DMS53 (cell line): ENCODE measurements around the gene PCARE.
A peak's percentile ranks its signal among the peaks of the same experiment; 100 is the strongest.

Experiments
- DNase-seq: peaks from one replicate; lab custom pipeline; 2025; lab: John Stamatoyannopoulos, UW

PCARE gene

GRCh38 chr2:29063056-29063455 is 11.3 kb downstream of the PCARE start:
- DNase-seq = no peak

GRCh38 chr2:29062371-29062770 is 12.0 kb downstream of the PCARE start:
- no peak for DNase-seq

DNA sequence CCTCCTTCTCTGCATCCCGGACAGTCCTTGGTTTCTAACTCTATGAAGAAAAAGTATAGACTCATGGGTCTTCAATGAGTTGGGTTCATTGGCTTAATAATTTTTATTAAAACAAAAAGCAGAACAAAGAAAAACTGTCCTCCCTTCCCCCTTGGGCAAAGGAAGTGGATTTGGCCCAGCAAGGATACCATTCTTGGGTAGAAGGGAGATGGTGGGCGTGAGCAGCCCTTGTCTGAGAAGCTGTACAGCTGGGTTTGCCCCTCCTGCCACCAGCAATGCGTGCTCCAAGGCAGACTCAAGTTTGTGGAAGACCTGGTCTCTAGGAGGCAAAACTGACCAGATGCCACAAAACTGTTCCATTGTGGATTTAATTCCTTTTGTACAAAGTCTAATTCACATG is 12.7 kb downstream of the PCARE start:
- DNase-seq = no peak

DNA sequence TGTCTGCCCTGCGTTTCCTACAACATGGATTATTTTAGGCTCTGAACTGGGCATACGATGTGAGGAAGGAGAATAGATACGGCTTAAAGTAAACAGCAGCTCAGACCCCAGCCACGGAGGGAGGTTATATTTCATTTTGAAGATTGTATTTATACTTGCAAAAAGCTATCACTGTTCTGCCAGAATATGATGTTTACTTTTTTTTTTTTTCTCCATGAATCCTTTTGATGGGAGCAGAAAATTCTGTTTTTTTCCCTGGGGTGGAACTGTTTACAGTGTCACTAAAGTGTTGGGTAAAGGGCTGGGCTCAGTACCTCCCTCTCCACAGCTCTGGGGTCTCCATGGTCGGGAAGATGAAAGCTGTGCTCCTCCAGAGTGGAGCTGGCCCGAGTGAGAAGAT is 13.1 kb downstream of the PCARE start:
- no peak for DNase-seq

- DNase-seq = no peak
Measured at GRCh38 chr2:29060441-29060840, 13.9 kb downstream of the PCARE start.

DNA sequence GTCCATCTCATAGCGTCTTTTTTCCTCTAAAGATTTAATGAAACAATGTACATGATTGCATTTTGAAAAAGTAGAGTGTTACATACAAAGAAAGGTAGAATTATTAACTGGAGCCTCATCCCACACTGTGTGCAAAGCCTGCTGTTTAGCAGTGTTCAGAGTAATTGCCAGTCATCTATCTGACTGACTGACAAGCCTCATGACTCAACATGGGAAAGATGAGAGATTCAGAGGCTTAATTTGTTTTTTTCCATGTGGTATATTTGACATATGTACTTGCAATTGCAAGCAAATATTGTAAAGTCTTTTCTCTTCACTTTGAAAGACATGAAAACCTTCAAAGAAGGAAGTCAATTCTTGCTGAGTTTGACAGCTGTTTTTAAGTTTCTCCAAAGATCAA is 14.7 kb downstream of the PCARE start:
- no peak for DNase-seq

GRCh38 chr2:29057006-29057405 is 17.3 kb downstream of the PCARE start:
- DNase-seq = no peak

- no peak for DNase-seq
Measured at GRCh38 chr2:29056452-29056851, 17.9 kb downstream of the PCARE start.

DNA sequence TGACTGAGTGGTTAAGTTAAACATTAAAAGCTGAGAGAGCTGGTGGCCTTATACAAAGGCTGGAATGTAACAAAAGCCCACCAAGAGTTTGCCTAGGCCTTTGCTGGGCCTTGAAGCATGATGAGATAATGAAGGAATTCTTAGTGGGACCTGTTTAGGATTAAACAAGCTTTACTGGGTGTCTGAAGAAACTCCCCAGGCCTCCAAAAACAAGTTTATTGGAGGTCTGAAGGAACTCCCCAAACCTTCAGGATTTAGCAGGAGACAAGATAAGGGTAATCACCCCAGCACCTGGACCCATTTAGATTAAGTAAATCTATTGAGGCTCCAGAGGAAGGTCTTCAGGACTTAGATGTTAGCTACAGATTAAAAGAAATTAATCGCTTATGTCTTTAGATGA is 18.7 kb downstream of the PCARE start:
- no peak for DNase-seq

DNA sequence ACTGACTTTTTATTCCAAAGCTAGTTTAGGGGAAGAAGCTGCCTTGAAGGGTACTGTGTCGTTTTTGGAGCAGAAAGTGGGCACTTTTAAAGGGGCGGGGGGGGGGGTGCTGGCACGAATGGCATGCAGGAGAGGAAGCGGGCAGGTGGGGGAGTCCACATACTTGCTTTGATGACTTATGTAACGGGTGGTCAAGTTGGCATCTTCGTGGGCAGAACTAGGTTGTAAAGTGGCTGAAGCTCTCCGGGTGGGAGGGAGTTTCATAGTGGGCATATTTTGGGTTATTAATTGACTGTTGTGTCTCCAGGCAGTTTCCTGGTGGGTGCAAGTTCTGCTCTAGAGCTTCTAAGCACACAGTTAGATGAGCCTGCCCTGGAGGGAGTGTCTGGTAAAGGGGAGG is 19.9 kb downstream of the PCARE start:
- no peak for DNase-seq

GRCh38 chr2:29053670-29054400 is 20.5 kb downstream of the PCARE start:
- peak; percentile 25 for DNase-seq

- DNase-seq = no peak
Measured at GRCh38 chr2:29053223-29053622, 21.1 kb downstream of the PCARE start.

GRCh38 chr2:29052807-29053206 is 21.5 kb downstream of the PCARE start:
- DNase-seq = no peak

DNA sequence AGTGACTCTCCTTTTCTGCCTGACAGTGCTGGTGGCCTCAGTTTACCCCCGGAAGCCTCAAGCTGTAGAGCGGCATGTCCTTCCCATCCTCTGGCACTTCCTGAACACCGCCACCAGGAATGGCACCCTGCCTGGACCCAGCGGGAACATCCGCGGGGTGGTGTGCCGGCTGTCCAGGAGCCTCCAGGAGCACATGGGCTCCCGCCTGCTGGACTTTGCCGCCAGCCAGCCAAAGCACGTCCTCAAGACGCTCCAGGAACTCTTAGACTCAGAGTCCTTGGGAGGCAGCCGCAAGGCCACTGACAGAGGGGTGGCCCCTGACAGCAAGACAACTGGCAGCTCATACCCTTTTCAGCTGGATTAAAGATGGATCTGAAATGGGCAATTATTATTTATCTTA is 22.6 kb downstream of the PCARE start:
- no peak for DNase-seq

- no peak for DNase-seq
Measured at GRCh38 chr2:29050591-29050990, 23.7 kb downstream of the PCARE start.

DNA sequence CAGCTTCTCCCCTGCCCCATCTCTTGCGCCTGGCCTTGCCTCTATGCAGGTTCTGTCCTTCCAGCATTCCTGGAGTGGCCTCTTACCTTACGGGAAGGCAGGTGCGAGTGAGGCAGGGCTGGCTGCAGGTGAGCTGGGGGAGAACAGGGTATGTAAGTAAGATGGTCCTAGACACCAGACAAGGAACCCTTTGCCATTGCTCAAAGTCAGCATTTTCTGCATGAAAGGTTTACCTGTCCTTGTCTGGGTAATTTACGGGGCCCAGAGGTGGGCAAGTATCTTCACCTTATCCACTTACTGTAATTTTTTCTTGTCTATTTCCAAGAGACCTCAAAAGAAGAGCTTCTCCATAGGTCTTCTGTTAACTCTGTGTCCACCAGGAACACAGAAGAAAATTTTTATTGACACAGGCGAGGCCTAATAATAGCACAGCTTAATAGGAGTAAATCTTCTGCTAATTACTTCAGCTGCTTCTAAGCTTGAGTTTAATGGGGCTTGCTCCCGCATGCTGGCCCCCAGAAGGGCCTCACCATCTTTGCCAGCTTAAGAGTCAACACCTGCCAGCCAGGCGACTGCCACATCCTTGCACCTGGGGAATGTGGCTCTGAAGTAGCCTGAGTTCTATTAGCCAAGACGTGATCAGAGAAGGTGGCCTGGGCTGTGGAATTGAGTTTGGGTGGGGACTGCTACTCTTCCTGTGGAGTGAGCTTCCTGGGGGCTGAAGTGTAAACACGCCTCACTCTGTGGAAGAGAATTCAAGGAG is 27.1 kb downstream of the PCARE start:
- DNase-seq = peak; percentile 7

- DNase-seq = no peak
Measured at GRCh38 chr2:29046321-29046720, 28.0 kb downstream of the PCARE start.

GRCh38 chr2:29044459-29044858 is 29.9 kb downstream of the PCARE start:
- DNase-seq = no peak

DNA sequence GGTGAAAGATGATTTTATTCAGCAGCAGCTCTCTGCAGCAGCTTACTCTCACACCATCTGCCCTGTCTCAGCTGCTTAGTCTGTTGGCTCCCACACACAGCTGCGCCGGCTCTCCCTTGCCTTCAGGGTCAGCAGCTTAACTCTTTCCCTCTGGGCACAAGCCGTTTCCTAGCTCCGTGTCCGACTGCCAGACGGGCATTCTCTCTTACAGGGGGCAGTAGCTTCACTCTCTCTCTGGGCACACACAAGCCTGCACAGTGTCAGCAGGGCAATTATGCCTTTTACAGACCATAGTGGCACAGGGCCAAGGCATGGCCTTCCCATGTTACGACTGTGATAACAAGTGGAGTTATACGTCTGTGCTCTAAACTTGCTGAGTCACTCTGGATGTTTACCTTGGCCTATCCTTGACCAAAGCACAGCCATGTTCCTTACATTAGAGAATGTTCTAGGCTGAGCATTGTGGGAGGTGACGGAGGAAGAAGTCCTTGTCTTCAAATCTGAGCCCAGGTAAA is 31.7 kb downstream of the PCARE start:
- DNase-seq = no peak

- no peak for DNase-seq
Measured at GRCh38 chr2:29041161-29041660, 33.1 kb downstream of the PCARE start.

DNA sequence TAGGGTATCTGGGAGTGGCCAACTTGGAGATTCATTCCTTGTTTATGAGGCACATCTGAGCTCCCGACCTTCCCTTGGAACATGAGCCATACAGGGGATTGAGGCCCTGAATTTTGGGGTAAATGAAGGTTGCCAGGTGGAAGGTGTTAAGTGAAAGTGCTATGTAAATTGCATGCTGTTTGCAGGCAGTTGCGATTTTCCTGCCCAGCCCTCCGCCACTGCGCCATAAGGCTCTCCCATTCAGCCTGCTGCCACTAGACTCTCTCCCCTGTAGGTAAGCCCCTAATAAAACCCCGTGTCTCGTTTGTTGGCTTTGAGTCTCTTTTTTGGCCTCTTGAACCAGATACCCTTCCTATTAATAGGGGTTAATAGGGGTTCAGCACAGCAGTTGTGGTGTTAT is 33.8 kb downstream of the PCARE start:
- DNase-seq = no peak

DNA sequence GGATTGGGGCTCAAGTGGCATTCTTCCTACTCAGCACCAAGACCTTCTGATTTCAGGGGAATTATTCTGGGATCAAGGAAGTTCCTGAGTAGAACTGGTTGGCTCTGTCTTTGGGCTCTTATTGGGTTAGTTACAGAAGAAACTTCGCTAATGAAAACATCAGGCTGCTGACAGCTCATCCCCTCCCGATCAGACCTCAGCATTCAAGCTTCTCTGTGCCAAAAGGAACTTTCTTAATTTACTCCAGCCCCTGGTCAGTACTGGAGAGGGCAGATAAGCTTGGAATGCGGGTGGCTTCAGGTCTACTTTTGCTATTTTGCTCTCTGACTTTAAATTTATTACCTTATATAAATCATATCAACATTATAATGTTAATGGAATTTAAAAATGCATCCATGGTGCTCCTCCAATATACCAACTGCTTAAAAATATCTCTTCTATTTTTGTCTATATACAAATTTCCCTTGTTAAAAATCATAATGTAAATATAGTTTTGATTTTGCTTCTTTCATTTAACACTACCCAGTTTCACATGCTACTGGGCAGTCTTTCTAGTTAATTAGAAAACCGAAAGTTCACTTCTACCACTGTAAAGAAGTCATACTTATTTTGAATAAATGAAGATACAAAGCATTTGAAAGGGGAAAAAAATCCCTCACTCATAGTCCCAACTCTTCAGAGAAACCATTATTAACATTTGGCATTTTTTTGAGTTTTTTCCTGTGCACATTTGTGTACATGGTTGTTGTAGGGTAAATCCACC is 34.4 kb downstream of the PCARE start:
- DNase-seq = no peak
